Endothelial cell (in vitro differentiated cells): ENCODE data around the gene PITX2. TPM values are rescaled to one million over a fixed set of nuclear protein-coding genes. Genes with fewer than 3 reads are reported as not detected.

Experiments used
- DNase-seq: peaks from one replicate; pipeline ENCODE4 v3.0.0; 2021; ENCODE audit warnings: low spot score
- H3K27ac Mint-ChIP-seq: one replicate; pipeline ENCODE4 v1.8.0; 2021; ENCODE audit warnings: mixed read lengths, inconsistent platforms; ENCODE audit not compliant: unreplicated experiment
- H3K27me3 Mint-ChIP-seq: one replicate; pipeline ENCODE4 v1.8.0; 2021; ENCODE audit warnings: mild to moderate bottlenecking, moderate library complexity, mixed read lengths, inconsistent platforms; ENCODE audit not compliant: unreplicated experiment
- H3K36me3 Mint-ChIP-seq: one replicate; pipeline ENCODE4 v1.8.0; 2021; ENCODE audit warnings: mild to moderate bottlenecking, low read depth, mixed read lengths, inconsistent platforms; ENCODE audit not compliant: unreplicated experiment
- H3K4me1 Mint-ChIP-seq: one replicate; pipeline ENCODE4 v1.8.0; 2021; ENCODE audit warnings: mild to moderate bottlenecking, mixed read lengths, inconsistent platforms; ENCODE audit not compliant: unreplicated experiment
- H3K4me3 Mint-ChIP-seq: one replicate; pipeline ENCODE4 v1.8.0; 2021; ENCODE audit warnings: mild to moderate bottlenecking, mixed read lengths, inconsistent platforms; ENCODE audit not compliant: unreplicated experiment
- H3K9me3 Mint-ChIP-seq: one replicate; pipeline ENCODE4 v1.8.0; 2021; ENCODE audit warnings: mixed read lengths, inconsistent platforms; ENCODE audit not compliant: unreplicated experiment
- total RNA-seq: library from RNA; stranded (reverse); fragmentation: NEBNext Ultra II Directional; extraction: Animal tissue kit (Norgen Biotek cat#: 25700); gene quantifications from one replicate; pipeline ENCODE4 v1.2.1, GENCODE V29; 2021; ENCODE audit not compliant: unreplicated experiment
- TF ChIP-seq, protein P1 (sequence below): fragments of 200-600 bp; sonication (generic); IDR thresholded peaks from one replicate; pipeline ENCODE4 v1.5.0; 2021; ENCODE audit warnings: antibody characterized with exemption; ENCODE audit not compliant: unreplicated experiment

PITX2 gene
- total RNA-seq, 1 donor from 2014 or later, result 11.9 TPM

DNA sequence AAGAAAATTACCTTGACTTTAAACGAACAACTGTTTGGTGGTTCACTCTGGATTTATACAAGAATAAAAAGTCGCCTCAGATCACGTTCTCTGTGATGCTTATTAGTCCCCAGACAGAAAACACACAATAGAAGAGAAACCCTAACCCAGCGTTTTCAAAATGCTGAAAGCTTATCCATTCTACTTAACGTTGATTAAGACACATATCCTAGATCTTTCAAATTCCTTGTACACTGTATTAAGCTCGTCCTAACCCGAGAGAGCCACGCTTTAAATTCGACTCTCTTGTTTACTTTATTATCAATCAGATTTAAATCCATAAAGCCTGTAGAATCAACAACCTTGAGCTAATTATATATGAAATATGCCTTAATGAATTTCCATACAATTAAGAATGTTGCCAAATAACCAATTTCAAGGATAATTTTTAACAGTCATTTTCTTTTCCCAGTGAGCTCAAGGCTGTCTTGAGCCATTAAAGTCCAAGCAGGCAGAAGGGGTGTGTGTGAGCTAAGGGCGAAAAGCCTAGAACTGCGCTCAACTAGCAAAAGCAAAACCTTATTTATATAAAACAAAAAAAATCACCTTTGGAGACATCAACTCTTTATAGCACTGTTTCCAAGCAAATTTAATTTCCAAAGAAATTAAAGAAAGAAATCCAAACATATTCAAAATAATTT, 981 bp upstream of the PITX2 start:
- H3K27me3 Mint-ChIP-seq, result peaks cover 30% of the 10 kb centered on the region
- H3K4me3 Mint-ChIP-seq, result peak overlapping the region; percentile 90
- no peak overlapping the region for H3K27ac Mint-ChIP-seq
- DNase-seq, result no peak
- peaks cover 37% of the 10 kb centered on the region for H3K4me1 Mint-ChIP-seq
- H3K9me3 Mint-ChIP-seq, result no peaks in the 10 kb centered on the region
- TF ChIP-seq, protein P1, sequence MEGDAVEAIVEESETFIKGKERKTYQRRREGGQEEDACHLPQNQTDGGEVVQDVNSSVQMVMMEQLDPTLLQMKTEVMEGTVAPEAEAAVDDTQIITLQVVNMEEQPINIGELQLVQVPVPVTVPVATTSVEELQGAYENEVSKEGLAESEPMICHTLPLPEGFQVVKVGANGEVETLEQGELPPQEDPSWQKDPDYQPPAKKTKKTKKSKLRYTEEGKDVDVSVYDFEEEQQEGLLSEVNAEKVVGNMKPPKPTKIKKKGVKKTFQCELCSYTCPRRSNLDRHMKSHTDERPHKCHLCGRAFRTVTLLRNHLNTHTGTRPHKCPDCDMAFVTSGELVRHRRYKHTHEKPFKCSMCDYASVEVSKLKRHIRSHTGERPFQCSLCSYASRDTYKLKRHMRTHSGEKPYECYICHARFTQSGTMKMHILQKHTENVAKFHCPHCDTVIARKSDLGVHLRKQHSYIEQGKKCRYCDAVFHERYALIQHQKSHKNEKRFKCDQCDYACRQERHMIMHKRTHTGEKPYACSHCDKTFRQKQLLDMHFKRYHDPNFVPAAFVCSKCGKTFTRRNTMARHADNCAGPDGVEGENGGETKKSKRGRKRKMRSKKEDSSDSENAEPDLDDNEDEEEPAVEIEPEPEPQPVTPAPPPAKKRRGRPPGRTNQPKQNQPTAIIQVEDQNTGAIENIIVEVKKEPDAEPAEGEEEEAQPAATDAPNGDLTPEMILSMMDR, result no peak
- H3K36me3 Mint-ChIP-seq, result peaks cover 9% of the 10 kb centered on the region

DNA sequence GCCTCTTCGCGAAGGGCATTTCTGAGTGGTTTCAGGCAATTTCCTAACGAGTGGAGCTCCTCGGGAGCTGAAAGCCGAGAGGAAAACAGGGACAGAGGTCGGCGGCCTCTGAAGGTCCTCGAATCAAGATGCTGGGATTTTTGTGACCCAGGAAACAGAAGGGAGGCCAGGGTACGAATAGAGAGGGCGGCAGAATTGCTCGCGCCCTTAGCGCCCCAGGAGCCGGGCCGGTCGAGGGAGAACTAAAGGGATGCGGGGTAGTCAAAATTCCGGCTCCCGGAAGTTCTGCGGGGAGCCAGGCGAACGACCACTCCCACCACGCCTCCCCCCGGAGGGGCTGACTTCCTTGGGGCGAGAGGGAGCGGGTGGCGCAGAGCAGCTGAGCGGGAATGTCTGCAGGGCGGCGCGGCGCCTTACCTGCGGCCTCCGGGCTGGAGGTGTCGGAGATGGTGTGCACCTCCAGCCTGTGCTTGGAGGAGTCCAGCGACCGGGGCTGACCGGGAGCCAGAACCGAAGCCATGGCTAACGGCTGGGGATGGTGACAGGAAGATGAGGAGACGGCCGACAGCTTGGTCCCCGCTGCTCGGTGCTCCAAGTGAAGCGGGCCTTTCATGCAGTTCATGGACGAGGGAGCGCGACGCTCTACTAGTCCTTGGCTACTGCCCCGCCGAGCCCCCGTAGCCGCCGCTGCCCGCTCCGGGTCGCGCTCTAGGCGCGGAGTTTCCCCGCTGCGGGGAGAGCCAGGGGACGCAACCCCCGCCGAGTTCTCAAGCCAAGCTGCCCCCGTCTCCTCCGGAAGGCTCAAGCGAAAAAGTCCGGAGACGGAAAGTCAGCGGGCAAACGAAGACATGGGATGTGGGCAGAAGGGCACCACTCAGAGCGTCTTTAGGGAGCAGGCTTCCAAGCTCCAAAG, 782 bp downstream of the PITX2 start:
- TF ChIP-seq, protein P1, result no peak
- Mint-ChIP-seq H3K27me3 (peaks cover 37% of the 10 kb centered on the region), H3K36me3 (peaks cover 12% of the 10 kb centered on the region), H3K9me3 (no peaks in the 10 kb centered on the region), H3K4me1 (peaks cover 39% of the 10 kb centered on the region), H3K4me3 (peak overlapping the region; percentile 90), H3K27ac (no peak overlapping the region)
- DNase-seq, result peak; percentile 31

DNA sequence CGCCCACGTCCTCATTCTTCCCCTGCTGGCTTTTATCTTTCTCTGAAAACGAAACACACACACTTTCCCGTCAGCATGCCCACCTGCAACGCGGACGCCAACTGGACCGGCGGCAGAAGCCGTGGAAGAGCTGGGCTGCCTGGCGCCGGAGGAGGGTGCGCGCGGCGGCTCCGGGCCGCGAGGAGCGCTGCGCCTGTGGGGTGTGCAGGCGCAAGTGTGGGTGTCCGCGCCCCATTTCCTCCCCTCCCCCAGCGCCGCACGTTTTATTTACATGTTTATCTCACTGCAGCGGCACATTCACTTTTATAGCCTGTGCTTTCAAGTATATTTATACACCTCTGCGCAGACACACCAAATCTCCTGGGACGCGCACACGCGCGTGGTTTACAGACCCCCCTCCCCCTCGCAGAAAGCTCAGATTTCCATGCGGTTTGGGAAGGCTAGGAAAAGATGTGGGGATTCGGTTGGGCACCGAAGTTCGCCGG, 1.5 kb downstream of the PITX2 start:
- H3K27ac Mint-ChIP-seq, result no peak overlapping the region
- H3K36me3 Mint-ChIP-seq, result peaks cover 13% of the 10 kb centered on the region
- no peak for DNase-seq
- peaks cover 43% of the 10 kb centered on the region for H3K4me1 Mint-ChIP-seq
- no peaks in the 10 kb centered on the region for H3K9me3 Mint-ChIP-seq
- H3K4me3 Mint-ChIP-seq, result peak overlapping the region; percentile 90
- H3K27me3 Mint-ChIP-seq, result peaks cover 42% of the 10 kb centered on the region
- TF ChIP-seq, protein P1, result no peak

DNA sequence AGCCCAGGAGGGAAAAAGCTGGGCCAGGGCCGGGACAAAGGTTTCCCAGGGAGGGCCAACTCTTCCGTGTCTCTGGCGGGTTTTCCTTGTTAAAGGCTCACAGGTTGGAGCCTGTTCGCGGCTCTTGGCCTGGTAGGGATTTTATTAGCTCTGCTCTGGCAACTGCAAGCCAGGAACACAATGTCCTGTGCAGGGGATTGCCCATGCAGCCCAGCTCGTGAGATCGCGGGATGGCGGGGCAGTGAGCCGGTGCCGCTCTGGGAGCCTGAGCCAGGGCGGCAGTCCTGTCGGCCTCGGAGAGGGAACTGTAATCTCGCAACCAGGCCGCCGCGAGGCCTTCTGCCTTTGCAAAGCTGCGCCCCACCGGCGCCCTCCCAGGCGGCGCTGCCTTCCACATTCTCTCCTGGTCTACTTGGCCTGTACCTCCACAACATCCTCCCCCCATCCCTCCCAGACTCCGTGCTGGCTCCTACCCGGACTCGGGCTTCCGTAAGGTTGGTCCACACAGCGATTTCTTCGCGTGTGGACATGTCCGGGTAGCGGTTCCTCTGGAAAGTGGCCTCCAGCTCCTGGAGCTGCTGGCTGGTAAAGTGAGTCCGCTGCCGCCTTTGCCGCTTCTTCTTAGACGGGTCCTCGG, 2.1 kb downstream of the PITX2 start:
- peaks cover 13% of the 10 kb centered on the region for H3K36me3 Mint-ChIP-seq
- H3K27ac Mint-ChIP-seq, result peak overlapping the region; percentile 95
- peak overlapping the region; percentile 90 for H3K4me3 Mint-ChIP-seq
- peaks cover 48% of the 10 kb centered on the region for H3K27me3 Mint-ChIP-seq
- peak; percentile 77 for DNase-seq
- TF ChIP-seq, protein P1, result no peak
- peaks cover 49% of the 10 kb centered on the region for H3K4me1 Mint-ChIP-seq
- H3K9me3 Mint-ChIP-seq, result no peaks in the 10 kb centered on the region
